GM11168 (cell line): ENCODE data around the gene CDK6.

Source experiments
- in situ Hi-C: fragments of 300-500 bp; cut with MboI; formaldehyde crosslinking; loops from one replicate; pipeline ENCODE4 v1.12.0; 2022; ENCODE audit warnings: low sequenced_read_pairs; ENCODE audit not compliant: unreplicated experiment

Gene CDK6

DNA sequence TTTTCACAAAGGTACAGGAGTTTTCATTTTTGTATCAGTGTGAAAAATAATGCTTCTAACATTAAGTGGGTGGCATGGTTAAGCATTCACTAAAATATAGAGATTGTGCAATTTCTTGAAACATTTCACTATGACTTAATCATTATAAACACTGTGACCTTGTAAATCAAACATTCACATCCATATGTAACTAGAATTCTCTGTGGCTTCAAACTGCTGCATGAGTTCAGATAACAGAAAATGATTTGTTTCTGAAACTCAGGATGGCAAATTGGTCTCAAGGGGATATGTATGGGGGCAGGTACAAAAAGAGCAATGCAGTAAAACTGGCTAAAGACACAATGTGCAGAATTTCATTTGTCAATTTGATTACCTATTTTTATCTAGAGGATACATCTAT, 250.0 kb downstream of the CDK6 start:
- in situ Hi-C loops = no loop called here

DNA sequence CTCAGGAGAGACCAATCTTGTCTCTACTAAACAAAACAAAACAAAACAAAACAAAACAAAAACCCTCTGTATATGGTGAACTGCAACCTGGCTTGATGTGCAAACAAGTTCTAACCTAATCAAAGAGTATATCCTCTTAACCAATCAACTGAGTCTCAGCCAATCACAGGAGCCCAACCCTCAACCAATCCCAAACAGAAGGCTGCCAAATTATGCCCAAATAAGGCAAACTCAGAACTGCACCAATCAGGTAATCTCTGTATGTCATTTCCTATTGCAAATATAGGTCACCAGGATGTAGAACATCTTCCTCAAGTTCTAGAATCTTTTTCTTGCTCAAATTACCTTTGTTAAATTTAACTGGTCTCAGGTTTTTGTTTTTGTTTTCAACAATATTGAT, 251.4 kb downstream of the CDK6 start:
- in situ Hi-C loops = no loop called here

DNA sequence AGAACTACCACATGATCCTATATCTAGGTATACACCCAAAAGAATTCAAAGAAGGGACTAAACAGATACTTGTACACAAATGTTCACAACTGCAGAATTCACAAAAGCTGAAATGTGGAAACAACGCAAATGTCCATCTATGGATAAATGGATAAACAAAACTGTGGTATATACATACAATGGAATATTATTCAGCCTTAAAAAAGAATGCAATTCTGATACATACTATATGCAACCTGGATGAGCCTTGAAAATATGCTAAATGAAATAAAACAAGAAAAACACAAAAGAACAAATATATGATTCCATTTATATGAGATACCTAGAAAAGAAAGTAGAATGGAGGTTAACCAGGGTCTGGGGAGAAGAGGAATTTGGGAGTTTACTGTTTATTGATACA, 253.4 kb downstream of the CDK6 start:
- in situ Hi-C loops = no loop called here

DNA sequence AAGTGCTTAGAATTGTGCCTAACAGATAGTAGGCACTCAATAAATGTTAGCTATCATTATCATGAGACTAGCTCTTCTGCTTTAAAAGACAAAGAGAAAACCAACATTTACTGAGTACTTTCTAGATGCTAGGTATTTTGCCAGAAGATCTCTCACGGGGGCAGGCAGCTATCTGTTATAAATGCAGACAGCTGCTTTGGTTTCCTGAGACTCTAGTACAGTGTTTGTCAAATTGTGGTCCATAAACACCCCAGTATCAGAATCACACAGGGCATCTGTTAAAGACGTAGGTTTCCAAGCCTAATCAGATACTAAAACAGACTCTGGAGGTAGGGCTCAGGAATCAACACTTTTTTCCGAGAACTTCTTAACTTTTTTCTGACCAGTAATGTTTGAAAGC, 260.1 kb downstream of the CDK6 start:
- in situ Hi-C loops = no loop called here

DNA sequence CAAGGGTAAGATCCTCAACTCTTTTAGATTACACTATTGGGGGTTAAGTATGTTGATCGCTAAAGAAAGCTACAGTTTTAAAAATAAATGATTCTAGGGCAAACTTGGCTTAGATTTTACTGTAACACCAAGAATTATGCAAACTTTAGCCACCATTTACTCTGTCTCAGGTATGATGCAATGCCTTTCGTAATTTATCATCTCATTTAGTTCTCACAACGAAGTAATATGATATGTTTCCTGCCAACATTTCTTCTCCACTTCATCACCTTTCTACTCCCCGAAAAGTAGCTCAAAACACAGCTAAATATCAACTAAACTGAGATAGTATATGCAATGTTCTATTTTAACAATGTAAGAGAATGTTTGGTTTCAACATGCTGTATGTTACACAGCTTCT, 267.2 kb downstream of the CDK6 start:
- in situ Hi-C loops = no loop called here

DNA sequence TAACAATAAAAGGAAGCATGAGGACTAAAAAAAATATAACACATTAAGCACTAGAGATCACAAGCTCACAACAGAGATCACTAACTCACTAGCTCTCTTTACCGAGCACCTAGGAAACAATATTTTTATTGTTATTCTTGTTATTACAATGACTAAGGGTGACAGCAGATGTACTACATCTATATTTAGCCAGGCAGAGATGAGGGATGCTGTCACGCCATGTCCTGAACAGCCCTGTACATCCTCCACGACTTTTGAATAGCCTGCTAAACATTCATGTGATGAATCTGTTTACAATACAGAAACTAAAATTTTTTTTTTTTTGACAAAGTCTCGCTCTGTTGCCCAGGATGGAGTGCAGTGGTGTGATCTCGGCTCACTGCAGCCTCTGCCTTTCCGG, 268.9 kb downstream of the CDK6 start:
- in situ Hi-C loops = no loop called here

DNA sequence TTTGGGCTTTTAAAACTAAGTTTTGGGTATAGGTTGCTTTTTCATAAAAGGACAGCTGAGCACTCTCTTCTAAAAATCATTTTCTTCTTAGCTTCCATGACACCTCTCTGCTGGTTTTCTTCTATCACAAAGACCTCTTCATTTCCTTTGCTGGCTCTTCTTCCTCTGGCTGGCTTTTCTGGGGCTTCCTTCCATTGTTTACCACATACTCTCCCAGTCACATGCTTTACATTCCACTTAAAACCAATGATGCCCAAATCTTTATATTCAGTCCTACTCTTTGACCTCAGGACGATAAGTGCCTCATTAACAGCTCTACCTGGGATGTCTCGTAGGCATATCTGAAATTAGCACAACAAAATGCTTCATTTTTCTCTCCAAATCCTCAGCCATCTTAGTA, 273.0 kb downstream of the CDK6 start:
- in situ Hi-C loops = no loop called here

DNA sequence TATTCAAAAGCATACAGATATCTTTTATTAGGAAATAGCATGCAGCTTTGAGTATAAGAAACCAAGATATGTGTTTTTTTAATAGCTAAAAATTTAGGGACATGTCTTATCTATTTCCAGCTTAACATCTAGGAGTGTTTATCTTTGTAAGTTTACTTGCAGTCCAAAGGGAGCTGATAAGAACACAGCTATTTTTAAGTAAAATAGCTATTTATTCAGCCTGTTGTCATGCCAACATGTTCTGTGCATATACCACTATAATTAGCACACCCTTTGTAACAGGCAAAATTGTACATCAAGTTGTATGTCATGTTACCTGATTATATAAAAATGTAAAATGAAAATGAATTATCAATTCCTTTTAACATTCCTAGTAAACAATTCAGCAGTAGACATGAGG, 275.8 kb downstream of the CDK6 start:
- in situ Hi-C loops = no loop called here

DNA sequence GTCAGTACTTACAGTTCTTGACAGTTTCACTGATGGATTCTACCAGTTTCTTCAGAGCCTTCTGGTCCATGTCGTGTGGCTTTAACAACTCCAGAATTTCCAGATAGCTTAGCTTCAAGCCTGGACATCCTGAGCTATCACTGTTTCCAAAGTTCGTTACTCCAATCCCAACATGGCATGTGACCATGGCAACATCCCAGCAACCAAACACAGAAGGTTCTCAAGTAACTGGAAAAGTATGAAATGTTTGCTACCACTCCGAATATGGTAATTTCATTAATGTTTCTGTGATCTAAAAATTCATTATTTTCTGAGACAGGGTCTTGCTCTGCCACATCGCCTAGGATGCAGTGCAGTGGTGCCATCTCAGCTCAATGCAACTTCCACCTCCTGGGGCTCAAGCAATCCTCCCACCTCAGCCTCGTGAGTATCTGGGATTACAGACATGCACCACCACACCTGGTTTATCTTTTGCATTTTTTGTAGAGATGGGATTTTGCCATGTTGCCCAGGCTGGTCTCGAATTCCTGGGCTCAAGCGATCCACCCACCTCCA, 278.5 kb downstream of the CDK6 start:
- in situ Hi-C loops = no loop called here

DNA sequence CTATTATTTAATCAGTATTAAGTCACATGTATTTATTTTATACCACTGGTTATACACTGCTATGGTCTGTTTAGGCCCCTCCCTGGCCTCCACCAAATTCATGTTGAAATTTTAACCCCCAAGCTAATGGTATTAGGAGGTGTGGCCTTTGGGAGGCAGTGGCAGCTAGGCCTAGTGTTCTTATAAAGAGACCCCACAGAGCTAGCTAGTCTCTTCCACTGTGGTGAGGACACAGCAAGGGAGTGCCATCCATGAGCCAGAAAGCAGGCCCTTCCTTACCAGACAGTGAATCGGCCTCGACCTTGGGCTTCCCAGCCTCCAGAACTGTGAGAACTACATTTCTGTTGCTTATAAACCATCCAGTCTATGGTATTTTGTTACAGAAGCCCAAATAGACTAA, 279.1 kb downstream of the CDK6 start:
- in situ Hi-C loops = no loop called here
